Astrocyte (in vitro differentiated cells and primary cell): Measurements from ENCODE around the gene COMMD4. TPM values are rescaled to one million over a fixed set of nuclear protein-coding genes. Genes with fewer than 3 reads are reported as not detected.
"Not testable (repeated sequence)": the region's sequence is repeated elsewhere in the genome, so short reads cannot be mapped to it uniquely, and the experiment has no call there.

Experiments used
- DNase-seq: peaks from one replicate; pipeline ENCODE4 v3.0.0-alpha.2; 2010; ENCODE audit warnings: low read depth
- FAIRE-seq: peaks from 2 replicates; lab custom pipeline; 2011; peaks lifted over from hg19 to GRCh38; lab: Jason Lieb, UNC
- H2AFZ ChIP-seq: 2 replicates; pipeline ENCODE4 v1.6.0; 2012; ENCODE audit warnings: low read depth, low read length, inconsistent platforms
- H3K27ac ChIP-seq: 2 replicates; pipeline ENCODE4 v1.5.1; 2011; ENCODE audit warnings: low read depth, low read length, inconsistent platforms
- H3K27me3 ChIP-seq: 2 replicates; pipeline ENCODE4 v1.6.0; 2011; ENCODE audit warnings: low read length, inconsistent platforms; ENCODE audit not compliant: insufficient read depth
- H3K36me3 ChIP-seq: 2 replicates; pipeline ENCODE4 v1.5.1; 2011; ENCODE audit warnings: low read length, inconsistent platforms; ENCODE audit not compliant: insufficient read depth
- H3K4me1 ChIP-seq: 2 replicates; pipeline ENCODE4 v1.5.1; 2011; ENCODE audit warnings: low read length, inconsistent platforms; ENCODE audit not compliant: insufficient read depth
- H3K4me2 ChIP-seq: 2 replicates; pipeline ENCODE4 v1.6.0; 2012; ENCODE audit warnings: low read length, inconsistent platforms
- H3K4me3 ChIP-seq: 2 replicates; pipeline ENCODE4 v1.5.1; 2011; ENCODE audit warnings: low read depth, mild to moderate bottlenecking, low read length, inconsistent platforms; ENCODE audit not compliant: insufficient read depth
- H3K79me2 ChIP-seq: 2 replicates; pipeline ENCODE4 v1.6.0; 2012; ENCODE audit warnings: mild to moderate bottlenecking, low read length, inconsistent platforms; ENCODE audit not compliant: insufficient read depth
- H3K9ac ChIP-seq: 2 replicates; pipeline ENCODE4 v1.6.0; 2012; ENCODE audit warnings: mild to moderate bottlenecking, low read length, inconsistent platforms
- H3K9me3 ChIP-seq: 2 replicates; pipeline ENCODE4 v1.5.1; 2012; ENCODE audit warnings: low read depth, mild to moderate bottlenecking, low read length, inconsistent platforms; ENCODE audit not compliant: insufficient read depth
- H4K20me1 ChIP-seq: 2 replicates; pipeline ENCODE4 v1.6.0; 2012; ENCODE audit warnings: low read length, inconsistent platforms; ENCODE audit not compliant: insufficient read depth
- H3K27ac Mint-ChIP-seq: one replicate; pipeline ENCODE4 v1.8.0; 2021; ENCODE audit warnings: mild to moderate bottlenecking, mixed read lengths; ENCODE audit not compliant: unreplicated experiment
- H3K27me3 Mint-ChIP-seq: one replicate; pipeline ENCODE4 v1.8.0; 2021; ENCODE audit warnings: low read depth, mixed read lengths; ENCODE audit not compliant: unreplicated experiment
- H3K36me3 Mint-ChIP-seq: one replicate; pipeline ENCODE4 v1.8.0; 2021; ENCODE audit warnings: low read depth, mixed read lengths; ENCODE audit not compliant: unreplicated experiment
- H3K4me1 Mint-ChIP-seq: one replicate; pipeline ENCODE4 v1.8.0; 2021; ENCODE audit warnings: low read depth, mixed read lengths; ENCODE audit not compliant: unreplicated experiment
- H3K4me3 Mint-ChIP-seq: one replicate; pipeline ENCODE4 v1.8.0; 2021; ENCODE audit warnings: mild to moderate bottlenecking, moderate library complexity, mixed read lengths; ENCODE audit not compliant: unreplicated experiment
- H3K9me3 Mint-ChIP-seq: one replicate; pipeline ENCODE4 v1.8.0; 2021; ENCODE audit warnings: mild to moderate bottlenecking, mixed read lengths; ENCODE audit not compliant: unreplicated experiment
- CTCF ChIP-seq: IDR thresholded peaks from 2 replicates; pipeline ENCODE4 v1.5.1; 2011; ENCODE audit warnings: low read depth, mild to moderate bottlenecking, inconsistent platforms, low read length, moderate library complexity; ENCODE audit not compliant: insufficient read depth
- EZH2 ChIP-seq: IDR thresholded peaks from 2 replicates; pipeline ENCODE4 v1.6.1; 2012; ENCODE audit warnings: mild to moderate bottlenecking, low read length, inconsistent platforms; ENCODE audit not compliant: insufficient read depth
- total RNA-seq: library from RNA; stranded (reverse); gene quantifications from 2 replicates; pipeline ENCODE4 v1.2.1, GENCODE V29; 2021

The COMMD4 gene
- total RNA-seq, 1 donor from 2014 or later: 61.0 TPM

GRCh38 chr15:75339531-75340240 is 3.8 kb downstream of the COMMD4 start:
- Mint-ChIP-seq H3K36me3 (peaks cover 9% of the 10 kb centered on the region), H3K9me3 (no peaks in the 10 kb centered on the region), H3K27me3 (no peaks in the 10 kb centered on the region), H3K27ac (no peak overlapping the region), H3K4me3 (no peak overlapping the region), H3K4me1 (peaks cover 2% of the 10 kb centered on the region)
- H3K9me3 ChIP-seq: no peaks in the 10 kb centered on the region
- no peaks in the 10 kb centered on the region for H3K27me3 ChIP-seq
- H3K36me3 ChIP-seq: no peaks in the 10 kb centered on the region
- H3K79me2 ChIP-seq: peaks cover 11% of the 10 kb centered on the region
- no peaks in the 10 kb centered on the region for H4K20me1 ChIP-seq
- H3K4me2 ChIP-seq: no peak overlapping the region
- no peak overlapping the region for H3K27ac ChIP-seq
- peaks cover 10% of the 10 kb centered on the region for H3K4me1 ChIP-seq
- H3K4me3 ChIP-seq: no peak overlapping the region
- no peak overlapping the region for H2AFZ ChIP-seq
- H3K9ac ChIP-seq: no peak overlapping the region
- no peak for TF ChIP-seq CTCF
- TF ChIP-seq EZH2: no peak
- no peak for FAIRE-seq
- DNase-seq: no peak

DNA sequence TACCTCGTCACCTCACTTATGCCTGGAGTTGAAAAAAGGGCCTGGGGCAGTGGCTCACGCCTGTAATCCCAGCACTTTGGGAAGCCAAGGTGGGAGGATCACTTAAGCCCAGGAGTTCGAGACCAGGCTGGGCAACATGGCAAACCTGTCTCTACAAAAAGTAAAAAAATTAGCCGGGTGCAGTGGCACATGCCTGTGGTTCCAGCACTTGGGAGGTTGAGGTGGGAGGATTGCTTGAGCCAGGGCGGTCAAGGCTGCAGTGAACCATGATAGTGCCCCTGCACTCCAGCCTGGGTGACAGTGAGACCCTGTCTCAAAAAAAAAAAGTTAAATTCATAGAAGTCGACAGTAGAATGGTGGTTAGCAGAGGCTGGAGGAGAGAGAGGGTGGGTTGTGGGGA is 6.4 kb downstream of the COMMD4 start:
- H3K4me1 ChIP-seq: peaks cover 4% of the 10 kb centered on the region
- Mint-ChIP-seq H3K27me3 (no peaks in the 10 kb centered on the region), H3K9me3 (no peaks in the 10 kb centered on the region), H3K36me3 (peaks cover 9% of the 10 kb centered on the region), H3K4me3 (no peak overlapping the region), H3K27ac (no peak overlapping the region), H3K4me1 (no peaks in the 10 kb centered on the region)
- DNase-seq: no peak
- FAIRE-seq: no peak
- TF ChIP-seq CTCF (no peak), EZH2 (no peak)
- no peak overlapping the region for H3K27ac ChIP-seq
- H3K4me3 ChIP-seq: no peak overlapping the region
- H3K27me3 ChIP-seq: no peaks in the 10 kb centered on the region
- H3K36me3 ChIP-seq: no peaks in the 10 kb centered on the region
- H2AFZ ChIP-seq: no peak overlapping the region
- no peak overlapping the region for H3K9ac ChIP-seq
- H4K20me1 ChIP-seq: no peaks in the 10 kb centered on the region
- H3K4me2 ChIP-seq: no peak overlapping the region
- no peaks in the 10 kb centered on the region for H3K79me2 ChIP-seq
- H3K9me3 ChIP-seq: no peaks in the 10 kb centered on the region

- H3K27me3 Mint-ChIP-seq, H3K4me1 Mint-ChIP-seq: not testable (repeated sequence)
These were observed 8.1 kb downstream of the COMMD4 start for GRCh38 chr15:75343953-75344352.

More at GRCh38 chr15:75343953-75344352, 8.1 kb downstream of the COMMD4 start:
- not testable (repeated sequence) for H3K4me3 Mint-ChIP-seq, FAIRE-seq, H3K27ac Mint-ChIP-seq, H3K4me3 ChIP-seq, H3K9ac ChIP-seq, H4K20me1 ChIP-seq, H3K4me2 ChIP-seq, H2AFZ ChIP-seq, H3K36me3 Mint-ChIP-seq, H3K79me2 ChIP-seq, H3K27ac ChIP-seq, H3K36me3 ChIP-seq, H3K27me3 ChIP-seq, H3K9me3 Mint-ChIP-seq, H3K9me3 ChIP-seq
- H3K4me1 ChIP-seq: peaks cover 18% of the 10 kb centered on the region
- DNase-seq: peak; percentile 16
